GM23338 (cell line): ENCODE measurements around the gene CACNA1C. TPM values are rescaled to one million over a fixed set of nuclear protein-coding genes. Genes with fewer than 3 reads are reported as not detected.

Source experiments
- ATAC-seq: fragments of 200-7000 bp; cut with Tn5 transposase; 3 replicates; pipeline ENCODE4 v1.9.1; 2020
- DNase-seq: peaks from one replicate; pipeline ENCODE4 v3.0.0-alpha.2; 2015; ENCODE audit warnings: low spot score
- H2AFZ ChIP-seq: fragments of 200-600 bp; sonication (generic); 2 replicates; pipeline ENCODE4 v1.8.0; 2016; ENCODE audit warnings: antibody characterized with exemption, mild to moderate bottlenecking, moderate library complexity
- H3F3A ChIP-seq: fragments of 200-600 bp; sonication (generic); replicated peaks from 2 replicates; pipeline ENCODE4 v1.8.0; 2017; ENCODE audit warnings: antibody characterized with exemption, mixed run types, low read depth
- H3K27ac ChIP-seq: fragments of 200-600 bp; sonication (generic); 2 replicates; pipeline ENCODE4 v1.6.1; 2016; ENCODE audit warnings: low read depth
- H3K27me3 ChIP-seq: fragments of 200-600 bp; sonication (generic); 2 replicates; pipeline ENCODE4 v1.8.0; 2016; ENCODE audit warnings: mild to moderate bottlenecking, mixed run types, moderate library complexity; ENCODE audit not compliant: insufficient read depth
- H3K36me3 ChIP-seq: fragments of 200-600 bp; sonication (generic); 2 replicates; pipeline ENCODE4 v1.8.0; 2016; ENCODE audit warnings: mild to moderate bottlenecking; ENCODE audit not compliant: insufficient read depth
- H3K4me1 ChIP-seq: fragments of 200-600 bp; sonication (generic); 2 replicates; pipeline ENCODE4 v1.8.0; 2016; ENCODE audit warnings: mild to moderate bottlenecking, moderate library complexity; ENCODE audit not compliant: insufficient read depth
- H3K4me2 ChIP-seq: fragments of 200-600 bp; sonication (generic); 2 replicates; pipeline ENCODE4 v1.7.1; 2017; ENCODE audit warnings: mixed run types
- H3K4me3 ChIP-seq: fragments of 200-600 bp; sonication (generic); 2 replicates; pipeline ENCODE4 v1.6.1; 2016; ENCODE audit warnings: mixed run types
- H3K79me2 ChIP-seq: fragments of 200-600 bp; sonication (generic); replicated peaks from 2 replicates; pipeline ENCODE4 v1.8.0; 2017; ENCODE audit warnings: mild to moderate bottlenecking; ENCODE audit not compliant: insufficient read depth
- H3K9me2 ChIP-seq: fragments of 200-600 bp; sonication (generic); 2 replicates; pipeline ENCODE4 v1.8.0; 2017; ENCODE audit not compliant: insufficient read depth
- H4K20me1 ChIP-seq: fragments of 200-600 bp; sonication (generic); replicated peaks from 2 replicates; pipeline ENCODE4 v1.8.0; 2017; ENCODE audit warnings: mild to moderate bottlenecking; ENCODE audit not compliant: insufficient read depth
- H3K27ac Mint-ChIP-seq: 2 replicates; pipeline ENCODE4 v1.8.0; 2020; ENCODE audit warnings: inconsistent platforms, mild to moderate bottlenecking, moderate library complexity, mixed read lengths
- H3K27me3 Mint-ChIP-seq: 3 replicates; pipeline ENCODE4 v1.8.0; 2022; ENCODE audit warnings: low read depth, mild to moderate bottlenecking, moderate library complexity, mixed read lengths, inconsistent platforms; ENCODE audit not compliant: insufficient read depth, poor library complexity
- H3K36me3 Mint-ChIP-seq: 3 replicates; pipeline ENCODE4 v1.8.0; 2021; ENCODE audit warnings: low read depth, mild to moderate bottlenecking, inconsistent platforms, moderate library complexity, mixed read lengths
- H3K4me1 Mint-ChIP-seq: 3 replicates; pipeline ENCODE4 v1.8.0; 2020; ENCODE audit warnings: mild to moderate bottlenecking, inconsistent platforms, mixed read lengths
- H3K4me3 Mint-ChIP-seq: 3 replicates; pipeline ENCODE4 v1.8.0; 2021; ENCODE audit warnings: moderate library complexity, mild to moderate bottlenecking, inconsistent platforms, mixed read lengths
- H3K9me3 Mint-ChIP-seq: 3 replicates; pipeline ENCODE4 v1.8.0; 2020; ENCODE audit warnings: moderate library complexity, mild to moderate bottlenecking, inconsistent platforms, mixed read lengths
- POLR2AphosphoS5 ChIP-seq: IDR thresholded peaks from 2 replicates; pipeline ENCODE4 v1.6.1; 2016; ENCODE audit warnings: antibody characterized with exemption, low read depth
- ZNF114 ChIP-seq: fragments of 250-450 bp; sonication (Bioruptor Pico); IDR thresholded peaks from 2 replicates; pipeline ENCODE4 v1.5.0; 2020; ENCODE audit warnings: mild to moderate bottlenecking, moderate library complexity
- polyA plus RNA-seq: library from polyadenylated mRNA; unstranded; fragments of >200 nt; fragmentation: Nextera tagmentation; extraction: Ambion mirVana; gene quantifications from 2 replicates; pipeline ENCODE4 v1.2.1, GENCODE V29; 2016
- total RNA-seq: library from RNA; depleted of rRNA; stranded (reverse); fragments of >200 nt; shearing (Covaris generic); gene quantifications from 2 replicates; pipeline ENCODE4 v1.2.3, GENCODE V29; 2014
- TF ChIP-seq, protein P1 (sequence below): IDR thresholded peaks from 2 replicates; pipeline ENCODE4 v1.6.1; 2016; ENCODE audit warnings: antibody characterized with exemption
- TF ChIP-seq, protein P2 (sequence below): fragments of 250-450 bp; sonication (Bioruptor Pico); IDR thresholded peaks from 2 replicates; pipeline ENCODE4 v1.5.0; 2020; ENCODE audit warnings: mild to moderate bottlenecking, moderate library complexity

The CACNA1C gene
- total and polyA plus RNA-seq, 2 experiments from 2014 or later: 0.78 to 2.1 TPM

- TF ChIP-seq, protein P1, sequence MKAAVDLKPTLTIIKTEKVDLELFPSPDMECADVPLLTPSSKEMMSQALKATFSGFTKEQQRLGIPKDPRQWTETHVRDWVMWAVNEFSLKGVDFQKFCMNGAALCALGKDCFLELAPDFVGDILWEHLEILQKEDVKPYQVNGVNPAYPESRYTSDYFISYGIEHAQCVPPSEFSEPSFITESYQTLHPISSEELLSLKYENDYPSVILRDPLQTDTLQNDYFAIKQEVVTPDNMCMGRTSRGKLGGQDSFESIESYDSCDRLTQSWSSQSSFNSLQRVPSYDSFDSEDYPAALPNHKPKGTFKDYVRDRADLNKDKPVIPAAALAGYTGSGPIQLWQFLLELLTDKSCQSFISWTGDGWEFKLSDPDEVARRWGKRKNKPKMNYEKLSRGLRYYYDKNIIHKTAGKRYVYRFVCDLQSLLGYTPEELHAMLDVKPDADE: no peak
These were observed 487.8 kb downstream of the CACNA1C start (continued) for GRCh38 chr12:2540535-2540941.

DNA sequence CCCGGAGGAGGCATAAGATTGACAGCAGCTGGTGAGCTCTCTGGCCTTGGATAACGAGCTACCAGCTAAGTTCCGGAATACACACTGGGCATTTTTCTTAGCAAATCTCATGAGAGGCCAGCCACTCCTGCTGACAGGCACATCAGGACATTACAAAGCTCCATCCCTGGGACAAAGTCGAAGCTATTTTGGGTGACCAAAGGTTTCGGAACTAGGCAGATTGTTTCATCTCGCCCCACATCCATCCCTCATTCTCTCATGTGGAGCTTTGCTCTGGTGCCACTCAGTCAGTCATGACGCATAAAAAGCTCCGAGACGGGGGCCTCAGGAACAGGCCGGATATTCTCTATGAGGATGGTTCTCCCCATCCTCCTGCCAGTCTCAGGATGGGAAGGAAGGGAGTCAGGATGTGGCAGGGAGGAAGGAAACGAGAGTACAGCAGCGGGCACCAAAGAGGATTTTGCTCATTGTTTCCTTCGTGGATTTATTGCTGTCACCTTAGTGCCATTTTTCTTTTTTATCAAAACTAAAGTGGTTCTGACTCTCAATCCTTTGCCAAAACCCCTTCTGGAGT lies 488.9 kb downstream of the CACNA1C start:
- peaks cover 2% of the 10 kb centered on the region for H3K27me3 Mint-ChIP-seq
- DNase-seq (no peak), ATAC-seq (no peak)
- Histone ChIP-seq H3K27ac (no peak overlapping the region), H3K4me1 (no peaks in the 10 kb centered on the region), H3K79me2 (no peaks in the 10 kb centered on the region), H4K20me1 (no peaks in the 10 kb centered on the region), H3K4me3 (no peak overlapping the region), H3K27me3 (no peaks in the 10 kb centered on the region), H3K9me2 (0 out of 2 replicates have a peak, but pooled peaks cover 6% of the 10 kb centered on the region), H3K4me2 (no peak overlapping the region), H3K36me3 (no peaks in the 10 kb centered on the region), H2AFZ (no peak overlapping the region), H3F3A (no peaks in the 10 kb centered on the region)
- TF ChIP-seq POLR2AphosphoS5 (no peak), ZNF114 (CRISPR knock-in tag) (no peak)
- TF ChIP-seq, protein P2, sequence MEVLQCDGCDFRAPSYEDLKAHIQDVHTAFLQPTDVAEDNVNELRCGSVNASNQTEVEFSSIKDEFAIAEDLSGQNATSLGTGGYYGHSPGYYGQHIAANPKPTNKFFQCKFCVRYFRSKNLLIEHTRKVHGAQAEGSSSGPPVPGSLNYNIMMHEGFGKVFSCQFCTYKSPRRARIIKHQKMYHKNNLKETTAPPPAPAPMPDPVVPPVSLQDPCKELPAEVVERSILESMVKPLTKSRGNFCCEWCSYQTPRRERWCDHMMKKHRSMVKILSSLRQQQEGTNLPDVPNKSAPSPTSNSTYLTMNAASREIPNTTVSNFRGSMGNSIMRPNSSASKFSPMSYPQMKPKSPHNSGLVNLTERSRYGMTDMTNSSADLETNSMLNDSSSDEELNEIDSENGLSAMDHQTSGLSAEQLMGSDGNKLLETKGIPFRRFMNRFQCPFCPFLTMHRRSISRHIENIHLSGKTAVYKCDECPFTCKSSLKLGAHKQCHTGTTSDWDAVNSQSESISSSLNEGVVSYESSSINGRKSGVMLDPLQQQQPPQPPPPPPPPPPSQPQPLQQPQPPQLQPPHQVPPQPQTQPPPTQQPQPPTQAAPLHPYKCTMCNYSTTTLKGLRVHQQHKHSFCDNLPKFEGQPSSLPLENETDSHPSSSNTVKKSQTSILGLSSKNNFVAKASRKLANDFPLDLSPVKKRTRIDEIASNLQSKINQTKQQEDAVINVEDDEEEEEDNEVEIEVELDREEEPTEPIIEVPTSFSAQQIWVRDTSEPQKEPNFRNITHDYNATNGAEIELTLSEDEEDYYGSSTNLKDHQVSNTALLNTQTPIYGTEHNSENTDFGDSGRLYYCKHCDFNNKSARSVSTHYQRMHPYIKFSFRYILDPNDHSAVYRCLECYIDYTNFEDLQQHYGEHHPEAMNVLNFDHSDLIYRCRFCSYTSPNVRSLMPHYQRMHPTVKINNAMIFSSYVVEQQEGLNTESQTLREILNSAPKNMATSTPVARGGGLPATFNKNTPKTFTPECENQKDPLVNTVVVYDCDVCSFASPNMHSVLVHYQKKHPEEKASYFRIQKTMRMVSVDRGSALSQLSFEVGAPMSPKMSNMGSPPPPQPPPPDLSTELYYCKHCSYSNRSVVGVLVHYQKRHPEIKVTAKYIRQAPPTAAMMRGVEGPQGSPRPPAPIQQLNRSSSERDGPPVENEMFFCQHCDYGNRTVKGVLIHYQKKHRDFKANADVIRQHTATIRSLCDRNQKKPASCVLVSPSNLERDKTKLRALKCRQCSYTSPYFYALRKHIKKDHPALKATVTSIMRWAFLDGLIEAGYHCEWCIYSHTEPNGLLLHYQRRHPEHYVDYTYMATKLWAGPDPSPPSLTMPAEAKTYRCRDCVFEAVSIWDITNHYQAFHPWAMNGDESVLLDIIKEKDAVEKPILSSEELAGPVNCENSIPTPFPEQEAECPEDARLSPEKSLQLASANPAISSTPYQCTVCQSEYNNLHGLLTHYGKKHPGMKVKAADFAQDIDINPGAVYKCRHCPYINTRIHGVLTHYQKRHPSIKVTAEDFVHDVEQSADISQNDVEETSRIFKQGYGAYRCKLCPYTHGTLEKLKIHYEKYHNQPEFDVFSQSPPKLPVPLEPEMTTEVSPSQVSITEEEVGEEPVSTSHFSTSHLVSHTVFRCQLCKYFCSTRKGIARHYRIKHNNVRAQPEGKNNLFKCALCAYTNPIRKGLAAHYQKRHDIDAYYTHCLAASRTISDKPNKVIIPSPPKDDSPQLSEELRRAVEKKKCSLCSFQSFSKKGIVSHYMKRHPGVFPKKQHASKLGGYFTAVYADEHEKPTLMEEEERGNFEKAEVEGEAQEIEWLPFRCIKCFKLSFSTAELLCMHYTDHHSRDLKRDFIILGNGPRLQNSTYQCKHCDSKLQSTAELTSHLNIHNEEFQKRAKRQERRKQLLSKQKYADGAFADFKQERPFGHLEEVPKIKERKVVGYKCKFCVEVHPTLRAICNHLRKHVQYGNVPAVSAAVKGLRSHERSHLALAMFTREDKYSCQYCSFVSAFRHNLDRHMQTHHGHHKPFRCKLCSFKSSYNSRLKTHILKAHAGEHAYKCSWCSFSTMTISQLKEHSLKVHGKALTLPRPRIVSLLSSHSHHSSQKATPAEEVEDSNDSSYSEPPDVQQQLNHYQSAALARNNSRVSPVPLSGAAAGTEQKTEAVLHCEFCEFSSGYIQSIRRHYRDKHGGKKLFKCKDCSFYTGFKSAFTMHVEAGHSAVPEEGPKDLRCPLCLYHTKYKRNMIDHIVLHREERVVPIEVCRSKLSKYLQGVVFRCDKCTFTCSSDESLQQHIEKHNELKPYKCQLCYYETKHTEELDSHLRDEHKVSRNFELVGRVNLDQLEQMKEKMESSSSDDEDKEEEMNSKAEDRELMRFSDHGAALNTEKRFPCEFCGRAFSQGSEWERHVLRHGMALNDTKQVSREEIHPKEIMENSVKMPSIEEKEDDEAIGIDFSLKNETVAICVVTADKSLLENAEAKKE (CRISPR knock-in tag): no peak
- H3K4me1 Mint-ChIP-seq: no peaks in the 10 kb centered on the region; the same call in 2 of the 3 replicates
- no peaks in the 10 kb centered on the region for H3K36me3 Mint-ChIP-seq
- no peak overlapping the region for H3K4me3 Mint-ChIP-seq
- no peaks in the 10 kb centered on the region for H3K9me3 Mint-ChIP-seq
- no peak overlapping the region for H3K27ac Mint-ChIP-seq
